Memory B cell (primary cell): Measurements from ENCODE around the gene MIX23.

Source experiments
- ATAC-seq: fragments of 150-1000 bp; cut with Tn5 transposase; 2 replicates; pipeline ENCODE4 v1.10.0; 2021; ENCODE audit warnings: low read depth, mild to moderate bottlenecking, moderate library complexity
- DNase-seq, 2 donors: peaks; one replicate each; pipeline ENCODE4 v3.0.0; 2022; ENCODE audit warnings: low spot score in 2 of 2
- H3K27ac Mint-ChIP-seq: one replicate; pipeline ENCODE4 v1.8.0; 2022; ENCODE audit warnings: mild to moderate bottlenecking, moderate library complexity, mixed read lengths
- H3K27me3 Mint-ChIP-seq: one replicate; pipeline ENCODE4 v1.8.0; 2022; ENCODE audit warnings: mixed read lengths
- H3K36me3 Mint-ChIP-seq: one replicate; pipeline ENCODE4 v1.8.0; 2022; ENCODE audit warnings: mild to moderate bottlenecking, mixed read lengths
- H3K4me1 Mint-ChIP-seq: one replicate; pipeline ENCODE4 v1.8.0; 2022; ENCODE audit warnings: mixed read lengths
- H3K4me3 Mint-ChIP-seq: one replicate; pipeline ENCODE4 v1.8.0; 2022; ENCODE audit warnings: mild to moderate bottlenecking, moderate library complexity, mixed read lengths
- H3K9me3 Mint-ChIP-seq: one replicate; pipeline ENCODE4 v1.8.0; 2022; ENCODE audit warnings: mixed read lengths

MIX23 gene

GRCh38 chr3:122406198-122406597 is 23.2 kb upstream of the MIX23 start:
- Mint-ChIP-seq H3K4me3 (no peak overlapping the region), H3K4me1 (peaks cover 18% of the 10 kb centered on the region), H3K27ac (peak overlapping the region; percentile 12), H3K36me3 (peaks cover 17% of the 10 kb centered on the region), H3K27me3 (no peaks in the 10 kb centered on the region), H3K9me3 (no peaks in the 10 kb centered on the region)
- DNase-seq (no peak), ATAC-seq (no peak)

GRCh38 chr3:122405015-122405414 is 22.0 kb upstream of the MIX23 start:
- Mint-ChIP-seq H3K27me3 (no peaks in the 10 kb centered on the region), H3K4me3 (no peak overlapping the region), H3K4me1 (peaks cover 14% of the 10 kb centered on the region), H3K9me3 (no peaks in the 10 kb centered on the region), H3K36me3 (peaks cover 17% of the 10 kb centered on the region), H3K27ac (no peak overlapping the region)
- no peak for DNase-seq
- ATAC-seq, result no peak

GRCh38 chr3:122403489-122403888 is 20.5 kb upstream of the MIX23 start:
- Mint-ChIP-seq H3K4me3 (no peak overlapping the region), H3K27ac (peak overlapping the region; percentile 51), H3K36me3 (peaks cover 17% of the 10 kb centered on the region), H3K27me3 (no peaks in the 10 kb centered on the region), H3K4me1 (peaks cover 4% of the 10 kb centered on the region), H3K9me3 (no peaks in the 10 kb centered on the region)
- no peak for DNase-seq
- ATAC-seq, result no peak

- peaks cover 2% of the 10 kb centered on the region for H3K4me1 Mint-ChIP-seq
- H3K9me3 Mint-ChIP-seq, result no peaks in the 10 kb centered on the region
- no peak for ATAC-seq
- H3K36me3 Mint-ChIP-seq, result peaks cover 10% of the 10 kb centered on the region
- no peak overlapping the region for H3K4me3 Mint-ChIP-seq
- no peak for DNase-seq
- no peaks in the 10 kb centered on the region for H3K27me3 Mint-ChIP-seq
- H3K27ac Mint-ChIP-seq, result no peak overlapping the region
Observed at GRCh38 chr3:122398920-122399319, 15.9 kb upstream of the MIX23 start.

- no peak overlapping the region for H3K27ac Mint-ChIP-seq
Observed at GRCh38 chr3:122397201-122397600, 14.2 kb upstream of the MIX23 start.

GRCh38 chr3:122396511-122396910 is 13.5 kb upstream of the MIX23 start:
- H3K36me3 Mint-ChIP-seq, result peaks cover 2% of the 10 kb centered on the region
- H3K4me1 Mint-ChIP-seq, result peaks cover 3% of the 10 kb centered on the region
- DNase-seq (no peak), ATAC-seq (no peak)
- H3K9me3 Mint-ChIP-seq, result no peaks in the 10 kb centered on the region
- no peaks in the 10 kb centered on the region for H3K27me3 Mint-ChIP-seq
- H3K4me3 Mint-ChIP-seq, result no peak overlapping the region
- H3K27ac Mint-ChIP-seq, result no peak overlapping the region

More at GRCh38 chr3:122397201-122397600, 14.2 kb upstream of the MIX23 start:
- Mint-ChIP-seq H3K36me3 (peaks cover 2% of the 10 kb centered on the region), H3K4me3 (no peak overlapping the region), H3K27me3 (no peaks in the 10 kb centered on the region), H3K9me3 (no peaks in the 10 kb centered on the region), H3K4me1 (peaks cover 3% of the 10 kb centered on the region)
- ATAC-seq, result no peak
- no peak for DNase-seq

GRCh38 chr3:122395582-122395981 is 12.6 kb upstream of the MIX23 start:
- no peak overlapping the region for H3K4me3 Mint-ChIP-seq
- H3K4me1 Mint-ChIP-seq, result peaks cover 3% of the 10 kb centered on the region
- ATAC-seq (no peak), DNase-seq (no peak)
- H3K9me3 Mint-ChIP-seq, result no peaks in the 10 kb centered on the region
- H3K27ac Mint-ChIP-seq, result no peak overlapping the region
- H3K27me3 Mint-ChIP-seq, result no peaks in the 10 kb centered on the region
- H3K36me3 Mint-ChIP-seq, result peaks cover 2% of the 10 kb centered on the region

GRCh38 chr3:122394173-122394572 is 11.1 kb upstream of the MIX23 start:
- Mint-ChIP-seq H3K27ac (peak overlapping the region; percentile 6), H3K27me3 (no peaks in the 10 kb centered on the region), H3K4me3 (no peak overlapping the region), H3K4me1 (peaks cover 4% of the 10 kb centered on the region), H3K36me3 (peaks cover 2% of the 10 kb centered on the region), H3K9me3 (no peaks in the 10 kb centered on the region)
- no peak for DNase-seq
- ATAC-seq, result no peak

- peaks cover 2% of the 10 kb centered on the region for H3K36me3 Mint-ChIP-seq
- no peaks in the 10 kb centered on the region for H3K9me3 Mint-ChIP-seq
- DNase-seq, result peak in 1 of 2 donors; percentile 52
- ATAC-seq, result peak; percentile 51
- H3K4me3 Mint-ChIP-seq, result no peak overlapping the region
- H3K4me1 Mint-ChIP-seq, result peaks cover 12% of the 10 kb centered on the region
- H3K27ac Mint-ChIP-seq, result peak overlapping the region; percentile 6
- no peaks in the 10 kb centered on the region for H3K27me3 Mint-ChIP-seq
Observed at GRCh38 chr3:122392868-122393844, 10.1 kb upstream of the MIX23 start.

- DNase-seq (no peak), ATAC-seq (no peak)
- Mint-ChIP-seq H3K36me3 (peaks cover 5% of the 10 kb centered on the region), H3K4me1 (peaks cover 20% of the 10 kb centered on the region), H3K27ac (no peak overlapping the region), H3K27me3 (no peaks in the 10 kb centered on the region), H3K4me3 (no peak overlapping the region), H3K9me3 (no peaks in the 10 kb centered on the region)
Observed at GRCh38 chr3:122391681-122392446, 8.8 kb upstream of the MIX23 start.

- no peaks in the 10 kb centered on the region for H3K27me3 Mint-ChIP-seq
- ATAC-seq, result no peak
- peaks cover 5% of the 10 kb centered on the region for H3K36me3 Mint-ChIP-seq
- no peak for DNase-seq
- H3K9me3 Mint-ChIP-seq, result no peaks in the 10 kb centered on the region
- no peak overlapping the region for H3K27ac Mint-ChIP-seq
- H3K4me1 Mint-ChIP-seq, result peaks cover 20% of the 10 kb centered on the region
- no peak overlapping the region for H3K4me3 Mint-ChIP-seq
Observed at GRCh38 chr3:122390665-122391064, 7.6 kb upstream of the MIX23 start.

- H3K36me3 Mint-ChIP-seq, result peaks cover 3% of the 10 kb centered on the region
- ATAC-seq, result no peak
- no peak overlapping the region for H3K27ac Mint-ChIP-seq
- DNase-seq, result no peak
- H3K9me3 Mint-ChIP-seq, result no peaks in the 10 kb centered on the region
- peaks cover 20% of the 10 kb centered on the region for H3K4me1 Mint-ChIP-seq
- H3K4me3 Mint-ChIP-seq, result no peak overlapping the region
- H3K27me3 Mint-ChIP-seq, result no peaks in the 10 kb centered on the region
Observed at GRCh38 chr3:122389892-122390291, 6.9 kb upstream of the MIX23 start.

GRCh38 chr3:122389197-122389596 is 6.2 kb upstream of the MIX23 start:
- H3K4me1 Mint-ChIP-seq, result peaks cover 25% of the 10 kb centered on the region
- H3K27ac Mint-ChIP-seq, result peak overlapping the region; percentile 48
- no peaks in the 10 kb centered on the region for H3K27me3 Mint-ChIP-seq
- peaks cover 3% of the 10 kb centered on the region for H3K36me3 Mint-ChIP-seq
- H3K9me3 Mint-ChIP-seq, result no peaks in the 10 kb centered on the region
- DNase-seq, result no peak
- no peak overlapping the region for H3K4me3 Mint-ChIP-seq
- no peak for ATAC-seq

GRCh38 chr3:122387709-122388108 is 4.7 kb upstream of the MIX23 start:
- ATAC-seq, result no peak
- no peaks in the 10 kb centered on the region for H3K27me3 Mint-ChIP-seq
- peaks cover 3% of the 10 kb centered on the region for H3K36me3 Mint-ChIP-seq
- no peaks in the 10 kb centered on the region for H3K9me3 Mint-ChIP-seq
- no peak for DNase-seq
- no peak overlapping the region for H3K4me3 Mint-ChIP-seq
- H3K27ac Mint-ChIP-seq, result no peak overlapping the region
- H3K4me1 Mint-ChIP-seq, result peaks cover 27% of the 10 kb centered on the region
